Measurements from ENCODE around the gene KLRC4. TPM values are rescaled to one million over a fixed set of nuclear protein-coding genes. Genes with fewer than 3 reads are reported as not detected.
"Not testable (repeated sequence)": the region's sequence is repeated elsewhere in the genome, so short reads cannot be mapped to it uniquely, and the experiment has no call there.

KLRC4 gene
- total and polyA plus RNA-seq, 9 donors, result 0.11 to 0.13 TPM; not detected in 7

DNA sequence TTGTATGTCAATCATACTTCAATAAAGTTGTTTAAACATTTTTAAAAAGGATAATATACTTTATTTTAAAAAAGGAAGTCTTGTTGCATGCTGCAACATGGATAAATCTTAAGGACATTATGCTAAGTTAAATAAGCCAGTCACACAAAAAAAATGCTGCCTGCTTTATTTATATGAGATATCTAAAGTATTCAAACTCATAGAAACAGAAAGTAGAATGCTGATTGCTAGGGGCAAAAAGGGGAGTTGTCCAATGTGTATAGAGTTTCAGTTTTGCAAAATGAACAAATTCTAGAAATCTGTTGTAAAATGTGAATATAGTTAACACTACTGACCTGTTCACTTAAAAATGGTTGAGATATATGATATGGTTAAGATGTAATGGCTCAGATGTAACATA, 8.7 kb downstream of the KLRC4 start:
- Histone ChIP-seq H3K4me1 (ENCODE audit: control insufficient read depth, insufficient read depth, low read length) (no peaks in the 10 kb centered on the region), H3K27me3 (ENCODE audit: control insufficient read depth, insufficient read depth, low read length) (no peaks in the 10 kb centered on the region), H3K27ac (ENCODE audit: low read length) (no peak overlapping the region), H3K36me3 (ENCODE audit: control insufficient read depth, insufficient read depth, low read length) (no peaks in the 10 kb centered on the region), H3K9me3 (replicated peaks; ENCODE audit: control insufficient read depth, low read depth, low read length) (no peaks in the 10 kb centered on the region), H3K4me3 (ENCODE audit: low read length) (no peak overlapping the region)
- DNase-seq, result no peak

GRCh38 chr12:10398168-10398567, 11.4 kb downstream of the KLRC4 start:
- no peak for DNase-seq
- Histone ChIP-seq H3K27ac (ENCODE audit: low read length) (no peak overlapping the region), H3K36me3 (ENCODE audit: control insufficient read depth, insufficient read depth, low read length) (no peaks in the 10 kb centered on the region), H3K27me3 (ENCODE audit: control insufficient read depth, insufficient read depth, low read length) (no peaks in the 10 kb centered on the region), H3K4me3 (ENCODE audit: low read length) (no peak overlapping the region), H3K4me1 (ENCODE audit: control insufficient read depth, insufficient read depth, low read length) (no peaks in the 10 kb centered on the region), H3K9me3 (replicated peaks; ENCODE audit: control insufficient read depth, low read depth, low read length) (no peaks in the 10 kb centered on the region)
- WGBS (ENCODE audit: insufficient coverage), result no CpG with 5 or more reads among the region's 2 CpGs

- no peaks in the 10 kb centered on the region for H3K4me1 ChIP-seq (ENCODE audit: control insufficient read depth, insufficient read depth, low read length)
- H3K36me3 ChIP-seq (ENCODE audit: control insufficient read depth, insufficient read depth, low read length), result no peaks in the 10 kb centered on the region
- no peaks in the 10 kb centered on the region for H3K9me3 ChIP-seq (replicated peaks; ENCODE audit: control insufficient read depth, low read depth, low read length)
- H3K27ac ChIP-seq (ENCODE audit: low read length), result no peak overlapping the region
- no peak overlapping the region for H3K4me3 ChIP-seq (ENCODE audit: low read length)
- 80% methylated on average over 1 of the region's 2 CpGs for WGBS (ENCODE audit: insufficient coverage)
- DNase-seq, result no peak
- H3K27me3 ChIP-seq (ENCODE audit: control insufficient read depth, insufficient read depth, low read length), result no peaks in the 10 kb centered on the region
Measured at GRCh38 chr12:10397296-10397695, 12.3 kb downstream of the KLRC4 start.

DNA sequence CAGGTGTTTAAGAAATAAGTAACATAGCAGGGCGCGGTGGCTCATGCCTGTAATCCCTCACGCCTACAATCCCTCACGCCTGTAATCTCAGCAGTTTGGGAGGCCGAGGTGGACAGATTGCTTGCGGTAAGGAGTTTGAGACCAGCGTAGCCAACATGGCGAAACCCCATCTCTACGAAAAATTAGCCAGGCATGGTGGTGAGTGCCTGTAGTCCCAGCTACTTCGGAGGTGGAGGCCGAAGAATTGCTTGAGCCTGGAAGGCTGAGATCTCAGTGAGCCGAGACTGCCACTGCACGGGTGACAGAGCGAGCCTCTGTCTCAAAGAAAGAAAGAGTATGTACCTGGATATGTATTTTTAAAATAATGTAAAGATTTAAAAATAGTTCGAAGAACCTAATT, 13.4 kb downstream of the KLRC4 start:
- not testable (repeated sequence) for H3K27ac ChIP-seq (ENCODE audit: low read length)
- 40% methylated on average over 2 of the region's 15 CpGs for WGBS (ENCODE audit: insufficient coverage)

GRCh38 chr12:10395390-10395998, 14.1 kb downstream of the KLRC4 start:
- Histone ChIP-seq H3K27ac (ENCODE audit: low read length) (peak overlapping the region; percentile 42), H3K9me3 (replicated peaks; ENCODE audit: control insufficient read depth, low read depth, low read length) (no peaks in the 10 kb centered on the region), H3K4me3 (ENCODE audit: low read length) (no peak overlapping the region), H3K36me3 (ENCODE audit: control insufficient read depth, insufficient read depth, low read length) (no peaks in the 10 kb centered on the region), H3K27me3 (ENCODE audit: control insufficient read depth, insufficient read depth, low read length) (no peaks in the 10 kb centered on the region), H3K4me1 (ENCODE audit: control insufficient read depth, insufficient read depth, low read length) (no peaks in the 10 kb centered on the region)
- DNase-seq, result peak; percentile 50
- 40% methylated on average over 5 of the region's 6 CpGs for WGBS (ENCODE audit: insufficient coverage)

More for the DNA sequence above, 13.4 kb downstream of the KLRC4 start:
- H3K9me3 ChIP-seq (replicated peaks; ENCODE audit: control insufficient read depth, low read depth, low read length); H3K4me3 ChIP-seq (ENCODE audit: low read length); H3K4me1 ChIP-seq (ENCODE audit: control insufficient read depth, insufficient read depth, low read length); H3K27me3 ChIP-seq (ENCODE audit: control insufficient read depth, insufficient read depth, low read length); DNase-seq; H3K36me3 ChIP-seq (ENCODE audit: control insufficient read depth, insufficient read depth, low read length): not testable (repeated sequence)

DNA sequence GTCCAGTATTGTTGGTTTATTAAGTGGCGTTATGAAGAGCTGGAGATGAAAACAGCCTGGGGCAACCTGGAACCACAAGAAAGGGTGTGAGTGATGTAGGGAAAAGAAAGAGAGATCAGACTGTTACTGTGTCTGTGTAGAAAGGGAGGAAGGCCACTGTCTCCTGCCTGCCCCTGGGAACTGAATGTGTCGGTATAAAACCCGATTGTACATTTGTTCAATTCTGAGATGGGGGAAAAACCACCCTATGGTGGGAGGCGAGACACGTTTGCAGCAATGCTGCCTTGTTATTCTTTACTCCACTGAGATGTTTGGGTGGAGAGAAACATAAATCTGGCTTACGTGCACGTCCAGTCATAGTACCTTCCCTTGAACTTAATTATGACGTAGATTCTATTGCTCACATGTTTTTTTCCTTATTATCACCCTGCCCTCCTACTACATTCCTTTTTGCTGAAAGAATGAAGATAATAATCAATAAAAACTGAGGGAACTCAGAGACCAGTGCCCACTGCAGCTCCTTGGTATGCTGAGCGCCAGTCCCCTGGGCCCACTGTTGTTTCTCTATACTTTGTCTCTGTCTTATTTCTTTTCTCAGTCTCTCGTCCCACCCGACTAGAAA, 14.9 kb downstream of the KLRC4 start:
- not testable (repeated sequence) for DNase-seq; H3K4me1 ChIP-seq (ENCODE audit: control insufficient read depth, insufficient read depth, low read length); H3K27me3 ChIP-seq (ENCODE audit: control insufficient read depth, insufficient read depth, low read length); H3K9me3 ChIP-seq (replicated peaks; ENCODE audit: control insufficient read depth, low read depth, low read length); H3K4me3 ChIP-seq (ENCODE audit: low read length); H3K27ac ChIP-seq (ENCODE audit: low read length); H3K36me3 ChIP-seq (ENCODE audit: control insufficient read depth, insufficient read depth, low read length)
- WGBS (ENCODE audit: insufficient coverage), result 100% methylated on average over 1 of the region's 11 CpGs

- Histone ChIP-seq H3K9me3 (replicated peaks; ENCODE audit: control insufficient read depth, low read depth, low read length) (no peaks in the 10 kb centered on the region), H3K27ac (ENCODE audit: low read length) (no peak overlapping the region), H3K36me3 (ENCODE audit: control insufficient read depth, insufficient read depth, low read length) (no peaks in the 10 kb centered on the region), H3K4me3 (ENCODE audit: low read length) (no peak overlapping the region), H3K4me1 (ENCODE audit: control insufficient read depth, insufficient read depth, low read length) (no peaks in the 10 kb centered on the region), H3K27me3 (ENCODE audit: control insufficient read depth, insufficient read depth, low read length) (no peaks in the 10 kb centered on the region)
- no peak for DNase-seq
- no CpG with 5 or more reads among the region's 3 CpGs for WGBS (ENCODE audit: insufficient coverage)
Measured at GRCh38 chr12:10393291-10393690, 16.3 kb downstream of the KLRC4 start.

DNA sequence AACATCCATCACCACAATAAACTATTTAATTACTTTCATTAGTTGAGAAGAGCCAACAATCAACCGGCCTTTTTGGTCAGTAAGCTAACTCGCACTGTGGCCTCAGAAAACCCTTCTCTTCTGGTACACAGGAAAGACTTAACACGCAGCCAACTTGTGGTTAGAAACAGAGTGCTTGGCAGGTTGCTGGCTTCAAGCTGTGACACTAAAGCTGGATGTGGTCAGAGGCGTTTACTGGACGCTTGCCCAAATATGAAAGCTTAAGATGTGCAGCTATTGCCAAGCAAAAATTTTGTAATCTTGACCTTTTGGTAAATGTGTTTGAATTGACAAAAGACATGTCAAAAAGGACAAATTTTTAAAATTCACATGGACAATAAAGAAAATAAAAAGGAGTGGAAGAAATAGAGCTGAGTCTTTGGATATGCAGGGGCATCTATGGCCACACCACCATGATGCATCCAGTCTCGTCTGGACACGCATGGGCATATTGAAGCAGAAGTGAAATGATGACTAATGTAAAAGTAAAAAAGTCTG, 17.1 kb downstream of the KLRC4 start:
- 66% methylated on average over 5 of the region's 7 CpGs for WGBS (ENCODE audit: insufficient coverage)
- no peaks in the 10 kb centered on the region for H3K9me3 ChIP-seq (replicated peaks; ENCODE audit: control insufficient read depth, low read depth, low read length)
- H3K4me1 ChIP-seq (ENCODE audit: control insufficient read depth, insufficient read depth, low read length), result no peaks in the 10 kb centered on the region
- DNase-seq, result peak; percentile 49
- no peak overlapping the region for H3K4me3 ChIP-seq (ENCODE audit: low read length)
- H3K36me3 ChIP-seq (ENCODE audit: control insufficient read depth, insufficient read depth, low read length), result no peaks in the 10 kb centered on the region
- H3K27me3 ChIP-seq (ENCODE audit: control insufficient read depth, insufficient read depth, low read length), result no peaks in the 10 kb centered on the region
- H3K27ac ChIP-seq (ENCODE audit: low read length), result no peak overlapping the region

- H3K9me3 ChIP-seq (replicated peaks; ENCODE audit: control insufficient read depth, low read depth, low read length); H3K4me3 ChIP-seq (ENCODE audit: low read length); H3K4me1 ChIP-seq (ENCODE audit: control insufficient read depth, insufficient read depth, low read length); H3K27me3 ChIP-seq (ENCODE audit: control insufficient read depth, insufficient read depth, low read length); H3K36me3 ChIP-seq (ENCODE audit: control insufficient read depth, insufficient read depth, low read length); H3K27ac ChIP-seq (ENCODE audit: low read length); DNase-seq: not testable (repeated sequence)
- WGBS (ENCODE audit: insufficient coverage), result no CpG with 5 or more reads among the region's 7 CpGs
Measured at GRCh38 chr12:10390991-10391390, 18.6 kb downstream of the KLRC4 start.

DNA sequence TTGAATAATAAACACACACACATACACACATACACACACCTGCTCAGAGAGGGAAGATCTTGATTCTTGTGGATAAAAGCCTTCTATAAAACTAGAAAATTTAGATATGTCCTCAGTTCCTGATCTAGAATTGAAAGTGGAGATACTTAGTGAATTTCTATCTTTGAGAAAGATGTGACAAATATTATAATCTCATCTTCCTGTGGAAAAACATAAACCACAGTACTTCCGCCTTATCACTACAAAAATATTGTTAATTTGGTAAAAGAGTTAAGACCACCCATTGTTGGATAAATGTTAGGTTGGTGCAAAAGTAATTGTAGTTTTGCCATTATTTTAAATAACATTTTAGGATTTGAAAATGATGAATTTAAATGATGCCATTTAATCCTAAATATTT, 19.7 kb downstream of the KLRC4 start, which contains the start of gene KLRK1:
Gene KLRK1, minus strand, starts transcription at position 138 of the 400 bp plus-strand sequence. CDS start 1,231 bp downstream, outside the sequence.
- Histone ChIP-seq H3K27ac (ENCODE audit: low read length) (no peak within 1 kb of the TSS), H3K9me3 (replicated peaks; ENCODE audit: control insufficient read depth, low read depth, low read length) (no peaks in the 10 kb centered on the region), H3K27me3 (ENCODE audit: control insufficient read depth, insufficient read depth, low read length) (no peaks in the 10 kb centered on the region), H3K36me3 (ENCODE audit: control insufficient read depth, insufficient read depth, low read length) (no peaks in the 10 kb centered on the region), H3K4me3 (ENCODE audit: low read length) (no peak within 1 kb of the TSS), H3K4me1 (ENCODE audit: control insufficient read depth, insufficient read depth, low read length) (no peaks in the 10 kb centered on the region)
- DNase-seq, result no peak
- WGBS (ENCODE audit: insufficient coverage), result no CpG with 5 or more reads among the region's 1 CpG

Data from muscle of leg (tissue), 11 donors.